Measurements from ENCODE around the gene CCSER1.
A peak's percentile ranks its signal among the peaks of the same experiment; 100 is the strongest.
"Not testable (repeated sequence)": the region's sequence is repeated elsewhere in the genome, so short reads cannot be mapped to it uniquely, and the experiment has no call there.

Gene CCSER1

GRCh38 chr4:90299373-90299772 lies 172.2 kb downstream of the CCSER1 start:
- DNase-seq (ENCODE audit: low read depth), result no peak

GRCh38 chr4:90306810-90307209 lies 179.6 kb downstream of the CCSER1 start:
- DNase-seq (ENCODE audit: low read depth), result no peak

- peak; percentile 42 for DNase-seq (ENCODE audit: low read depth)
Measured at GRCh38 chr4:90317140-90317539, 189.9 kb downstream of the CCSER1 start.

GRCh38 chr4:90317785-90318184 lies 190.6 kb downstream of the CCSER1 start:
- peak; percentile 92 for DNase-seq (ENCODE audit: low read depth)

GRCh38 chr4:90318193-90318592 lies 191.0 kb downstream of the CCSER1 start:
- peak; percentile 89 for DNase-seq (ENCODE audit: low read depth)

GRCh38 chr4:90328558-90328957 lies 201.4 kb downstream of the CCSER1 start:
- DNase-seq (ENCODE audit: low read depth), result peak; percentile 90

- DNase-seq (ENCODE audit: low read depth), result no peak
Measured at GRCh38 chr4:90330546-90330945, 203.4 kb downstream of the CCSER1 start.

GRCh38 chr4:90345549-90346215 lies 218.5 kb downstream of the CCSER1 start:
- DNase-seq (ENCODE audit: low read depth), result no peak

- DNase-seq (ENCODE audit: low read depth), result no peak
Measured at GRCh38 chr4:90349636-90350035, 222.4 kb downstream of the CCSER1 start.

GRCh38 chr4:90357117-90357710 lies 230.0 kb downstream of the CCSER1 start:
- peak; percentile 74 for DNase-seq (ENCODE audit: low read depth)

GRCh38 chr4:90375081-90375480 lies 247.9 kb downstream of the CCSER1 start:
- no peak for DNase-seq (ENCODE audit: low read depth)

GRCh38 chr4:90393215-90393614 lies 266.0 kb downstream of the CCSER1 start:
- DNase-seq (ENCODE audit: low read depth), result no peak

- no peak for DNase-seq (ENCODE audit: low read depth)
Measured at GRCh38 chr4:90403781-90404180, 276.6 kb downstream of the CCSER1 start.

GRCh38 chr4:90407897-90408296 lies 280.7 kb downstream of the CCSER1 start:
- DNase-seq (ENCODE audit: low read depth), result not testable (repeated sequence)

- DNase-seq (ENCODE audit: low read depth), result not testable (repeated sequence)
Measured at GRCh38 chr4:90412786-90413185, 285.6 kb downstream of the CCSER1 start.

- no peak for DNase-seq (ENCODE audit: low read depth)
Measured at GRCh38 chr4:90415116-90415515, 287.9 kb downstream of the CCSER1 start.

- DNase-seq (ENCODE audit: low read depth), result peak; percentile 13
Measured at GRCh38 chr4:90419124-90419711, 292.0 kb downstream of the CCSER1 start.

- DNase-seq (ENCODE audit: low read depth), result no peak
Measured at GRCh38 chr4:90421161-90421560, 294.0 kb downstream of the CCSER1 start.

- DNase-seq (ENCODE audit: low read depth), result no peak
Measured at GRCh38 chr4:90425893-90426292, 298.7 kb downstream of the CCSER1 start.

- no peak for DNase-seq (ENCODE audit: low read depth)
Measured at GRCh38 chr4:90438522-90438921, 311.3 kb downstream of the CCSER1 start.

GRCh38 chr4:90441770-90442169 lies 314.6 kb downstream of the CCSER1 start:
- no peak for DNase-seq (ENCODE audit: low read depth)

GRCh38 chr4:90442619-90443018 lies 315.4 kb downstream of the CCSER1 start:
- no peak for DNase-seq (ENCODE audit: low read depth)

- DNase-seq (ENCODE audit: low read depth), result no peak
Measured at GRCh38 chr4:90443231-90443630, 316.0 kb downstream of the CCSER1 start.

GRCh38 chr4:90444904-90445303 lies 317.7 kb downstream of the CCSER1 start:
- no peak for DNase-seq (ENCODE audit: low read depth)

Data from fibroblast of gingiva (primary cell).